Measurements from ENCODE around the gene TGFBR3. TPM values are rescaled to one million over a fixed set of nuclear protein-coding genes. Genes with fewer than 3 reads are reported as not detected.
A peak's percentile ranks its signal among the peaks of the same experiment; 100 is the strongest.

The TGFBR3 gene
- total and polyA plus RNA-seq, 8 donors: 21.7 to 54.6 (median 45.1) TPM

DNA sequence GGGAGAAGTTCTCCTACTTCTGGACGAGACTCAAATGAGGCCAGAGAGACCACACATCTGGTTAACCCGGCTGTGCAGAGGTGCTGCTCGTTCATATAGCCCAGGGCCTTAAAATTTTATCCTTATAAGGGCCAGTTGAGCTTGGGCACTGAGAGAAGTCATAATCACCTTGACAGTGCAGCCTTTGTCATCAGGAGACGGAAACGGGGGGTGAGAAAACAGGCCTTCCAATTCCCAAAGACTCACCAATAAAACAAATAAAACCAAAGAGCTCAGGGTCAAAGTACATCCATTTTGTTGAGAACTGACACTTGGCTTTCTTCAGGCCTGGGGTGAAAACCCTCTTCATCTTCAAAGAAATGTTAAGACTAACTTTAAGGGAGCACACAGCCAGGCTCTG, 167.1 kb downstream of the TGFBR3 start:
- Histone ChIP-seq H3K4me3 (no peak overlapping the region), H3K4me1 (peaks cover 0 to under 1% of the 10 kb centered on the region in 2 donors), H3K27me3 (no peaks in the 10 kb centered on the region), H3K9me3 (no peaks in the 10 kb centered on the region), H3K27ac (no peak overlapping the region), H3K36me3 (peaks cover 0 to 22% of the 10 kb centered on the region in 2 donors)
- no peak for ATAC-seq
- intact Hi-C loops (cut with DNase I): no loop called here
- no peak for DNase-seq
- TF ChIP-seq, protein P1, sequence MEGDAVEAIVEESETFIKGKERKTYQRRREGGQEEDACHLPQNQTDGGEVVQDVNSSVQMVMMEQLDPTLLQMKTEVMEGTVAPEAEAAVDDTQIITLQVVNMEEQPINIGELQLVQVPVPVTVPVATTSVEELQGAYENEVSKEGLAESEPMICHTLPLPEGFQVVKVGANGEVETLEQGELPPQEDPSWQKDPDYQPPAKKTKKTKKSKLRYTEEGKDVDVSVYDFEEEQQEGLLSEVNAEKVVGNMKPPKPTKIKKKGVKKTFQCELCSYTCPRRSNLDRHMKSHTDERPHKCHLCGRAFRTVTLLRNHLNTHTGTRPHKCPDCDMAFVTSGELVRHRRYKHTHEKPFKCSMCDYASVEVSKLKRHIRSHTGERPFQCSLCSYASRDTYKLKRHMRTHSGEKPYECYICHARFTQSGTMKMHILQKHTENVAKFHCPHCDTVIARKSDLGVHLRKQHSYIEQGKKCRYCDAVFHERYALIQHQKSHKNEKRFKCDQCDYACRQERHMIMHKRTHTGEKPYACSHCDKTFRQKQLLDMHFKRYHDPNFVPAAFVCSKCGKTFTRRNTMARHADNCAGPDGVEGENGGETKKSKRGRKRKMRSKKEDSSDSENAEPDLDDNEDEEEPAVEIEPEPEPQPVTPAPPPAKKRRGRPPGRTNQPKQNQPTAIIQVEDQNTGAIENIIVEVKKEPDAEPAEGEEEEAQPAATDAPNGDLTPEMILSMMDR (IDR thresholded peaks at IDR 0.05): no peak

- intact Hi-C loops (cut with DNase I): no loop called here
- H3K4me1 ChIP-seq: peaks cover 0 to 6% of the 10 kb centered on the region in 2 donors
- H3K27ac ChIP-seq: no peak overlapping the region
- H3K27me3 ChIP-seq: no peaks in the 10 kb centered on the region
- DNase-seq: no peak
- no peaks in the 10 kb centered on the region for H3K9me3 ChIP-seq
- H3K4me3 ChIP-seq: no peak overlapping the region
- peaks cover 0 to 22% of the 10 kb centered on the region in 2 donors for H3K36me3 ChIP-seq
- no peak for ATAC-seq
- TF ChIP-seq, protein P1 (IDR thresholded peaks at IDR 0.05): no peak
These were observed 167.6 kb downstream of the TGFBR3 start for GRCh38 chr1:91718368-91718767.

- no peaks in the 10 kb centered on the region for H3K27me3 ChIP-seq
- intact Hi-C loops (cut with DNase I): no loop called here
- H3K4me3 ChIP-seq: no peak overlapping the region
- H3K4me1 ChIP-seq: peaks cover 0 to 11% of the 10 kb centered on the region in 2 donors
- ATAC-seq: no peak
- no peak overlapping the region for H3K27ac ChIP-seq
- TF ChIP-seq, protein P1 (IDR thresholded peaks at IDR 0.05): no peak
- DNase-seq: no peak
- H3K9me3 ChIP-seq: no peaks in the 10 kb centered on the region
- H3K36me3 ChIP-seq: peaks cover 0 to 22% of the 10 kb centered on the region in 2 donors
These were observed 168.1 kb downstream of the TGFBR3 start for GRCh38 chr1:91717839-91718238.

GRCh38 chr1:91716339-91716738, 169.6 kb downstream of the TGFBR3 start:
- Histone ChIP-seq H3K36me3 (peaks cover 0 to 22% of the 10 kb centered on the region in 2 donors), H3K27me3 (no peaks in the 10 kb centered on the region), H3K27ac (no peak overlapping the region), H3K9me3 (no peaks in the 10 kb centered on the region), H3K4me3 (no peak overlapping the region), H3K4me1 (peaks cover 0 to 13% of the 10 kb centered on the region in 2 donors)
- intact Hi-C loops (cut with DNase I): no loop called here
- no peak for DNase-seq
- TF ChIP-seq, protein P1 (IDR thresholded peaks at IDR 0.05): no peak
- no peak for ATAC-seq

DNA sequence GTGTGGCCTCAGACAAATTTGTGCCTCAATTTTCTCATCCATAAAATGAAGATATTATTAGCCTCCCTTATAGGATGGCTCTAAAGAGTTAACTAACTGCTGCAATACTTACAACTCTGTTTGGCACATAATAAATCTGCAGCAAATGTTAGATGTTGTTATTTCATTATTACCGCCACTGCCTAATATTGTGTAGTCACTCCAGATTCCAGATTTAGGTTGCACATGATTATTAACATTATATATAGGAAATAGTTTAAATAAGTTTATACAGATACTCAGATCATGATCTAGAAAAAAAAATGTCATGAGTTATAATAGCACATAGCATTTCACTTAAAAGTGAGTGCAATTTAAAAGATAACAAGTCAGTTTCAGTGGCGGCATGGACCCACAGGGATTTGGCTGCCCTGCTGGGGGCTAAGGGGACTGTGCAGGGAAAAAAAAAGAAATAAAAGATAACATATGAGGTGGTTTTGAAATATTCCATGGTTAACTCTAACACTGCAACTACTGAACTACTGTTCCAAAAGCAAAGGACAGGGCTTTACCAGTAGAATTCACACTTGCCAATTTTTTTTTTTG, 170.4 kb downstream of the TGFBR3 start:
- no peak for ATAC-seq
- Histone ChIP-seq H3K4me1 (peaks cover 0 to 13% of the 10 kb centered on the region in 2 donors), H3K27ac (no peak overlapping the region), H3K9me3 (no peaks in the 10 kb centered on the region), H3K27me3 (no peaks in the 10 kb centered on the region), H3K36me3 (peaks cover 0 to 22% of the 10 kb centered on the region in 2 donors), H3K4me3 (no peak overlapping the region)
- TF ChIP-seq, protein P1 (IDR thresholded peaks at IDR 0.05): no peak
- DNase-seq: peak in 2 of 4 donors; percentile 65 to 75
- intact Hi-C loops (cut with DNase I): no loop called here

Data from left lung (tissue), 10 donors.